GM12878 (cell line): ENCODE results near the gene DAGLA. TPM values are rescaled to one million over a fixed set of nuclear protein-coding genes. Genes with fewer than 3 reads are reported as not detected.
A peak's percentile ranks its signal among the peaks of the same experiment; 100 is the strongest.

Source experiments
- ASH2L ChIP-seq: fragments of 300-600, 200-600 bp; sonication (generic); IDR thresholded peaks from 2 replicates; pipeline ENCODE4 v1.6.1; 2017; ENCODE audit warnings: low read depth, mild to moderate bottlenecking, borderline replicate concordance
- BHLHE40 ChIP-seq, 2 experiments: fragments of 450-650 bp in 1 of 2; IDR thresholded peaks; 2 replicates each; pipeline ENCODE4 v1.6.1; 2011 to 2017; ENCODE audit warnings: low read depth in 2 of 2, borderline replicate concordance in 1 of 2, improper control_type of control experiment in 1 of 2, low read length in 1 of 2, mild to moderate bottlenecking in 1 of 2
- EGR1 ChIP-seq, 2 experiments: IDR thresholded peaks; 1 replicate in 1 of 2; 2 replicates in 1 of 2; pipeline ENCODE4 v1.6.1; 2011 to 2012; ENCODE audit warnings: low read depth in 2 of 2, low read length in 2 of 2, borderline replicate concordance in 1 of 2, mild to moderate bottlenecking in 1 of 2, moderate library complexity in 1 of 2
- ETV6 ChIP-seq, 2 experiments: fragments of 450-650 bp in 1 of 2; IDR thresholded peaks in 1 of 2; conservative IDR thresholded peaks in 1 of 2; 2 replicates each; pipeline ENCODE4 v1.6.1; 2014; ENCODE audit warnings: antibody characterized with exemption in 1 of 2, borderline replicate concordance in 1 of 2, low read depth in 1 of 2, mild to moderate bottlenecking in 1 of 2, moderate library complexity in 1 of 2
- HDAC6 ChIP-seq: fragments of 200-600 bp; sonication (generic); IDR thresholded peaks from one replicate; pipeline ENCODE4 v1.8.0; 2017; ENCODE audit warnings: antibody characterized with exemption; ENCODE audit not compliant: unreplicated experiment
- IKZF1 ChIP-seq: fragments of 450-650 bp; conservative IDR thresholded peaks from 2 replicates; pipeline ENCODE4 v1.6.1; 2017; ENCODE audit warnings: antibody characterized with exemption, mild to moderate bottlenecking
- NBN ChIP-seq: fragments of 450-650 bp; IDR thresholded peaks from 2 replicates; pipeline ENCODE4 v1.6.1; 2016
- NFYB ChIP-seq: IDR thresholded peaks from 2 replicates; pipeline ENCODE4 v1.6.1; 2011; ENCODE audit warnings: low read depth, mild to moderate bottlenecking, low read length, improper control_type of control experiment, moderate library complexity; ENCODE audit not compliant: insufficient read depth
- POU2F2 ChIP-seq: IDR thresholded peaks from 3 replicates; pipeline ENCODE4 v1.6.1; 2011; ENCODE audit warnings: low read depth, mild to moderate bottlenecking, low read length, borderline replicate concordance
- RELA ChIP-seq: fragments of 450-650 bp; IDR thresholded peaks from 2 replicates; pipeline ENCODE4 v1.8.0; 2014; ENCODE audit warnings: borderline replicate concordance; ENCODE audit not compliant: partially characterized antibody
- SRF ChIP-seq, 2 experiments: IDR thresholded peaks; 2 replicates each; pipeline ENCODE4 v1.6.1; 2011; ENCODE audit warnings: low read depth in 2 of 2, low read length in 2 of 2, mild to moderate bottlenecking in 1 of 2, moderate library complexity in 1 of 2
- ZNF274 ChIP-seq: IDR thresholded peaks from one replicate; pipeline ENCODE4 v1.8.0; 2011; ENCODE audit not compliant: insufficient read length, insufficient read depth
- polyA plus RNA-seq, 11 experiments: library from polyadenylated mRNA; depleted of rRNA in 4 of 11; unstranded in 6 of 11; stranded (reverse) in 5 of 11; fragments of >200 nt; fragmentation: Nextera tagmentation in 4 of 11; fragmentation: Illumina TruSeq in 1 of 11; extraction: Ambion mirVana in 4 of 11; extraction: Trizol in 1 of 11; gene quantifications; 1 replicate in 1 of 11; 2 replicates in 10 of 11; pipeline versions ENCODE4 v1.2.1 to v1.2.3, GENCODE V29; 2011 to 2016; ENCODE audit warnings: inconsistent platforms in 2 of 11, missing spikeins in 2 of 11, low read depth in 1 of 11
- total RNA-seq, 4 experiments: library from RNA; depleted of rRNA in 3 of 4; stranded (reverse); fragments of >200 nt in 3 of 4; fragmentation: Illumina TruSeq in 1 of 4; extraction: Trizol in 1 of 4; gene quantifications; 2 replicates each; pipeline versions ENCODE4 v1.2.1 to v1.2.3, GENCODE V29; 2013 to 2021
- TF ChIP-seq, protein P1 (sequence below): fragments of 450-650 bp; IDR thresholded peaks from 2 replicates; pipeline ENCODE4 v1.6.1; 2018; ENCODE audit warnings: borderline replicate concordance, mild to moderate bottlenecking; ENCODE audit not compliant: partially characterized antibody
- TF ChIP-seq, protein P2 (sequence below): IDR thresholded peaks from 2 replicates; pipeline ENCODE4 v1.6.1; 2011; ENCODE audit warnings: mild to moderate bottlenecking, low read depth, low read length, moderate library complexity; ENCODE audit not compliant: insufficient replicate concordance
- TF ChIP-seq, protein P3 (sequence below): fragments of 450-650 bp; IDR thresholded peaks from 2 replicates; pipeline ENCODE4 v1.6.1; 2016; ENCODE audit warnings: mild to moderate bottlenecking
- TF ChIP-seq, protein P4 (sequence below): fragments of 450-650 bp; IDR thresholded peaks from 2 replicates; pipeline ENCODE4 v1.6.1; 2017; ENCODE audit warnings: borderline replicate concordance
- TF ChIP-seq, protein P5 (sequence below), 3 experiments: IDR thresholded peaks in 2 of 3; conservative IDR thresholded peaks in 1 of 3; 2 replicates each; pipeline ENCODE4 v1.5.1; 2011; ENCODE audit warnings: low read depth in 3 of 3, low read length in 3 of 3, mild to moderate bottlenecking in 3 of 3, control low read depth in 2 of 3, moderate library complexity in 2 of 3, inconsistent platforms in 1 of 3, mixed read lengths in 1 of 3; ENCODE audit not compliant: control insufficient read depth in 2 of 3, insufficient read depth in 1 of 3; ENCODE audit errors: extremely low read depth in 1 of 3

DAGLA gene
- total and polyA plus RNA-seq, 10 of the 15 experiments (the other 5 are each of a cell fraction or from before 2014, with no cell fraction given) = 0.05 TPM; not detected in 9

DNA sequence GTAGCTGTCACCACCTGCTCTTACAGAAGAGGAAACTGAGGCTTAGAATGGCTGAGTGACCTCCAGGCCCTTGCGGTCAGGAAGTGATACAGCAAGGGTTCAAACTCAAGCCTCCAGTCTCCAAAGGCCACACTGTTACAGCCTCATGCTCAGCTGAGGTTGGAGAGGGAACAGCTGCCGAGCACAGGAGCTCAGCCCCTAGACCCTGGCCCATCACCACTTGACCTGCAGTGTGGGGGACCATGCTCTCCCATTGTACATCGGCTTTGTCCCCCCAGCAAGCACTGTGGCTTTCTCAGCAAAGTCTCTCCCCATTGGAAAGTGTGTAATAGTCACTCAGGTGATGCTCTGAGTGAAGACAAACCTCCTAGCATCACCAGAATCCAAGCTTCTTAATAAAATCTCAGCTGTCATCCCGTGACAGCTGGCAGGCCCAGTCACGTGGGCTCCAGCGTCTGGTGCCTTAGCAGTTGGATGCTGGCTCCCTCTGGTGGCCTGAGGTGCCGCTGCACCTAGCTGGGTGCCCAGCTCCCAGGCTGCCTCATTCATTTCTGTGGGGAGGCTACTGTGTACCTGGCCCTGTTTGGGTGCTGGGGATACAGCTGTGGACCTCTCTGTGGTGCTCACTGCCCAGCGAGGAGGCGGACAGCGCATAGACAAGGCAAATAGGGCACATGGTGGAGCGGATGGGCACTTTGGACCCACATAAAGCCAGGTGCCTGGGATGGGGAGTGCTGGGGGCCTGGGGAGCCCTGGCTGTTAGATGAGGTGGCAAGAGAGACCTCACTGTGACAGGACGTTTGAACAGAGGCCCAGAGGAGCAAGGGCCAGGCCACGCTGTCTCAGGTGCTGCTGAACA is 53.2 kb downstream of the DAGLA start (continued):
- TF ChIP-seq, protein P1, sequence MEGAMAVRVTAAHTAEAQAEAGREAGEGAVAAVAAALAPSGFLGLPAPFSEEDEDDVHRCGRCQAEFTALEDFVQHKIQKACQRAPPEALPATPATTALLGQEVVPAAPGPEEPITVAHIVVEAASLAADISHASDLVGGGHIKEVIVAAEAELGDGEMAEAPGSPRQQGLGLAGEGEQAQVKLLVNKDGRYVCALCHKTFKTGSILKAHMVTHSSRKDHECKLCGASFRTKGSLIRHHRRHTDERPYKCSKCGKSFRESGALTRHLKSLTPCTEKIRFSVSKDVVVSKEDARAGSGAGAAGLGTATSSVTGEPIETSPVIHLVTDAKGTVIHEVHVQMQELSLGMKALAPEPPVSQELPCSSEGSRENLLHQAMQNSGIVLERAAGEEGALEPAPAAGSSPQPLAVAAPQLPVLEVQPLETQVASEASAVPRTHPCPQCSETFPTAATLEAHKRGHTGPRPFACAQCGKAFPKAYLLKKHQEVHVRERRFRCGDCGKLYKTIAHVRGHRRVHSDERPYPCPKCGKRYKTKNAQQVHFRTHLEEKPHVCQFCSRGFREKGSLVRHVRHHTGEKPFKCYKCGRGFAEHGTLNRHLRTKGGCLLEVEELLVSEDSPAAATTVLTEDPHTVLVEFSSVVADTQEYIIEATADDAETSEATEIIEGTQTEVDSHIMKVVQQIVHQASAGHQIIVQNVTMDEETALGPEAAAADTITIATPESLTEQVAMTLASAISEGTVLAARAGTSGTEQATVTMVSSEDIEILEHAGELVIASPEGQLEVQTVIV = no peak
- TF ChIP-seq, protein P2, sequence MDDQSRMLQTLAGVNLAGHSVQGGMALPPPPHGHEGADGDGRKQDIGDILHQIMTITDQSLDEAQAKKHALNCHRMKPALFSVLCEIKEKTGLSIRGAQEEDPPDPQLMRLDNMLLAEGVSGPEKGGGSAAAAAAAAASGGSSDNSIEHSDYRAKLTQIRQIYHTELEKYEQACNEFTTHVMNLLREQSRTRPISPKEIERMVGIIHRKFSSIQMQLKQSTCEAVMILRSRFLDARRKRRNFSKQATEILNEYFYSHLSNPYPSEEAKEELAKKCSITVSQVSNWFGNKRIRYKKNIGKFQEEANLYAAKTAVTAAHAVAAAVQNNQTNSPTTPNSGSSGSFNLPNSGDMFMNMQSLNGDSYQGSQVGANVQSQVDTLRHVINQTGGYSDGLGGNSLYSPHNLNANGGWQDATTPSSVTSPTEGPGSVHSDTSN = peak; percentile 69
- TF ChIP-seq IKZF1 (no peak), HDAC6 (no peak), SRF (IDR thresholded peaks at IDR 0.05; ENCODE audit: low read depth in 2 of 2, low read length in 2 of 2) (no peak), ETV6 (conservative IDR thresholded peaks at IDR 0.05 in 1 of 2, IDR thresholded peaks at IDR 0.05 in 1 of 2; ENCODE audit: borderline replicate concordance in 1 of 2, low read depth in 1 of 2) (no peak), EGR1 (IDR thresholded peaks at IDR 0.05; ENCODE audit: borderline replicate concordance in 1 of 2, low read depth in 2 of 2, low read length in 2 of 2) (no peak), ZNF274 (no peak), NBN (no peak), POU2F2 (no peak), ASH2L (no peak), BHLHE40 (IDR thresholded peaks at IDR 0.05; ENCODE audit: borderline replicate concordance in 1 of 2, low read depth in 2 of 2, low read length in 1 of 2) (peak; percentile 93 to 94), RELA (peak; percentile 84), NFYB (no peak)
- TF ChIP-seq, protein P3, sequence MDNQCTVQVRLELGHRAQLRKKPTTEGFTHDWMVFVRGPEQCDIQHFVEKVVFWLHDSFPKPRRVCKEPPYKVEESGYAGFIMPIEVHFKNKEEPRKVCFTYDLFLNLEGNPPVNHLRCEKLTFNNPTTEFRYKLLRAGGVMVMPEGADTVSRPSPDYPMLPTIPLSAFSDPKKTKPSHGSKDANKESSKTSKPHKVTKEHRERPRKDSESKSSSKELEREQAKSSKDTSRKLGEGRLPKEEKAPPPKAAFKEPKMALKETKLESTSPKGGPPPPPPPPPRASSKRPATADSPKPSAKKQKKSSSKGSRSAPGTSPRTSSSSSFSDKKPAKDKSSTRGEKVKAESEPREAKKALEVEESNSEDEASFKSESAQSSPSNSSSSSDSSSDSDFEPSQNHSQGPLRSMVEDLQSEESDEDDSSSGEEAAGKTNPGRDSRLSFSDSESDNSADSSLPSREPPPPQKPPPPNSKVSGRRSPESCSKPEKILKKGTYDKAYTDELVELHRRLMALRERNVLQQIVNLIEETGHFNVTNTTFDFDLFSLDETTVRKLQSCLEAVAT = no peak
- TF ChIP-seq, protein P4, sequence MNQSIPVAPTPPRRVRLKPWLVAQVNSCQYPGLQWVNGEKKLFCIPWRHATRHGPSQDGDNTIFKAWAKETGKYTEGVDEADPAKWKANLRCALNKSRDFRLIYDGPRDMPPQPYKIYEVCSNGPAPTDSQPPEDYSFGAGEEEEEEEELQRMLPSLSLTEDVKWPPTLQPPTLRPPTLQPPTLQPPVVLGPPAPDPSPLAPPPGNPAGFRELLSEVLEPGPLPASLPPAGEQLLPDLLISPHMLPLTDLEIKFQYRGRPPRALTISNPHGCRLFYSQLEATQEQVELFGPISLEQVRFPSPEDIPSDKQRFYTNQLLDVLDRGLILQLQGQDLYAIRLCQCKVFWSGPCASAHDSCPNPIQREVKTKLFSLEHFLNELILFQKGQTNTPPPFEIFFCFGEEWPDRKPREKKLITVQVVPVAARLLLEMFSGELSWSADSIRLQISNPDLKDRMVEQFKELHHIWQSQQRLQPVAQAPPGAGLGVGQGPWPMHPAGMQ = no peak
- TF ChIP-seq, protein P5, sequence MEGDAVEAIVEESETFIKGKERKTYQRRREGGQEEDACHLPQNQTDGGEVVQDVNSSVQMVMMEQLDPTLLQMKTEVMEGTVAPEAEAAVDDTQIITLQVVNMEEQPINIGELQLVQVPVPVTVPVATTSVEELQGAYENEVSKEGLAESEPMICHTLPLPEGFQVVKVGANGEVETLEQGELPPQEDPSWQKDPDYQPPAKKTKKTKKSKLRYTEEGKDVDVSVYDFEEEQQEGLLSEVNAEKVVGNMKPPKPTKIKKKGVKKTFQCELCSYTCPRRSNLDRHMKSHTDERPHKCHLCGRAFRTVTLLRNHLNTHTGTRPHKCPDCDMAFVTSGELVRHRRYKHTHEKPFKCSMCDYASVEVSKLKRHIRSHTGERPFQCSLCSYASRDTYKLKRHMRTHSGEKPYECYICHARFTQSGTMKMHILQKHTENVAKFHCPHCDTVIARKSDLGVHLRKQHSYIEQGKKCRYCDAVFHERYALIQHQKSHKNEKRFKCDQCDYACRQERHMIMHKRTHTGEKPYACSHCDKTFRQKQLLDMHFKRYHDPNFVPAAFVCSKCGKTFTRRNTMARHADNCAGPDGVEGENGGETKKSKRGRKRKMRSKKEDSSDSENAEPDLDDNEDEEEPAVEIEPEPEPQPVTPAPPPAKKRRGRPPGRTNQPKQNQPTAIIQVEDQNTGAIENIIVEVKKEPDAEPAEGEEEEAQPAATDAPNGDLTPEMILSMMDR (IDR thresholded peaks at IDR 0.05 in 2 of 3, conservative IDR thresholded peaks at IDR 0.05 in 1 of 3; ENCODE audit: control insufficient read depth in 2 of 3, extremely low read depth in 1 of 3, insufficient read depth in 1 of 3, low read depth in 3 of 3, low read length in 3 of 3) = peak; percentile 99
